GM23338 (cell line): ENCODE results near the gene PDZD8. TPM values are rescaled to one million over a fixed set of nuclear protein-coding genes. Genes with fewer than 3 reads are reported as not detected.

Experiments
- ATAC-seq: fragments of 200-7000 bp; cut with Tn5 transposase; 3 replicates; pipeline ENCODE4 v1.9.1; 2020
- DNase-seq: peaks from one replicate; pipeline ENCODE4 v3.0.0-alpha.2; 2015; ENCODE audit warnings: low spot score
- H2AFZ ChIP-seq: fragments of 200-600 bp; sonication (generic); 2 replicates; pipeline ENCODE4 v1.8.0; 2016; ENCODE audit warnings: antibody characterized with exemption, mild to moderate bottlenecking, moderate library complexity
- H3F3A ChIP-seq: fragments of 200-600 bp; sonication (generic); replicated peaks from 2 replicates; pipeline ENCODE4 v1.8.0; 2017; ENCODE audit warnings: antibody characterized with exemption, mixed run types, low read depth
- H3K27ac ChIP-seq: fragments of 200-600 bp; sonication (generic); 2 replicates; pipeline ENCODE4 v1.6.1; 2016; ENCODE audit warnings: low read depth
- H3K27me3 ChIP-seq: fragments of 200-600 bp; sonication (generic); 2 replicates; pipeline ENCODE4 v1.8.0; 2016; ENCODE audit warnings: mild to moderate bottlenecking, mixed run types, moderate library complexity; ENCODE audit not compliant: insufficient read depth
- H3K36me3 ChIP-seq: fragments of 200-600 bp; sonication (generic); 2 replicates; pipeline ENCODE4 v1.8.0; 2016; ENCODE audit warnings: mild to moderate bottlenecking; ENCODE audit not compliant: insufficient read depth
- H3K4me1 ChIP-seq: fragments of 200-600 bp; sonication (generic); 2 replicates; pipeline ENCODE4 v1.8.0; 2016; ENCODE audit warnings: mild to moderate bottlenecking, moderate library complexity; ENCODE audit not compliant: insufficient read depth
- H3K4me2 ChIP-seq: fragments of 200-600 bp; sonication (generic); 2 replicates; pipeline ENCODE4 v1.7.1; 2017; ENCODE audit warnings: mixed run types
- H3K4me3 ChIP-seq: fragments of 200-600 bp; sonication (generic); 2 replicates; pipeline ENCODE4 v1.6.1; 2016; ENCODE audit warnings: mixed run types
- H3K79me2 ChIP-seq: fragments of 200-600 bp; sonication (generic); replicated peaks from 2 replicates; pipeline ENCODE4 v1.8.0; 2017; ENCODE audit warnings: mild to moderate bottlenecking; ENCODE audit not compliant: insufficient read depth
- H3K9me2 ChIP-seq: fragments of 200-600 bp; sonication (generic); 2 replicates; pipeline ENCODE4 v1.8.0; 2017; ENCODE audit not compliant: insufficient read depth
- H4K20me1 ChIP-seq: fragments of 200-600 bp; sonication (generic); replicated peaks from 2 replicates; pipeline ENCODE4 v1.8.0; 2017; ENCODE audit warnings: mild to moderate bottlenecking; ENCODE audit not compliant: insufficient read depth
- H3K27ac Mint-ChIP-seq: 2 replicates; pipeline ENCODE4 v1.8.0; 2020; ENCODE audit warnings: inconsistent platforms, mild to moderate bottlenecking, moderate library complexity, mixed read lengths
- H3K27me3 Mint-ChIP-seq: 3 replicates; pipeline ENCODE4 v1.8.0; 2022; ENCODE audit warnings: low read depth, mild to moderate bottlenecking, moderate library complexity, mixed read lengths, inconsistent platforms; ENCODE audit not compliant: insufficient read depth, poor library complexity
- H3K36me3 Mint-ChIP-seq: 3 replicates; pipeline ENCODE4 v1.8.0; 2021; ENCODE audit warnings: low read depth, mild to moderate bottlenecking, inconsistent platforms, moderate library complexity, mixed read lengths
- H3K4me1 Mint-ChIP-seq: 3 replicates; pipeline ENCODE4 v1.8.0; 2020; ENCODE audit warnings: mild to moderate bottlenecking, inconsistent platforms, mixed read lengths
- H3K4me3 Mint-ChIP-seq: 3 replicates; pipeline ENCODE4 v1.8.0; 2021; ENCODE audit warnings: moderate library complexity, mild to moderate bottlenecking, inconsistent platforms, mixed read lengths
- H3K9me3 Mint-ChIP-seq: 3 replicates; pipeline ENCODE4 v1.8.0; 2020; ENCODE audit warnings: moderate library complexity, mild to moderate bottlenecking, inconsistent platforms, mixed read lengths
- CREB1 ChIP-seq: fragments of 250-450 bp; sonication (Bioruptor Pico); IDR thresholded peaks from 2 replicates; pipeline ENCODE4 v1.5.0; 2020; ENCODE audit warnings: low read depth, mild to moderate bottlenecking, moderate library complexity
- CTCF ChIP-seq, 2 experiments: fragments of 200-600 bp in 1 of 2; sonication (generic) in 1 of 2; conservative IDR thresholded peaks; 2 replicates each; pipeline versions ENCODE4 v1.5.1 to v1.6.1; 2016 to 2017; ENCODE audit warnings: antibody characterized with exemption in 2 of 2, low read depth in 2 of 2, mild to moderate bottlenecking in 2 of 2, moderate library complexity in 1 of 2
- ETS1 ChIP-seq: IDR thresholded peaks from 2 replicates; pipeline ENCODE4 v1.6.1; 2016; ENCODE audit warnings: antibody characterized with exemption
- EZH2phosphoT487 ChIP-seq: fragments of 200-600 bp; sonication (generic); IDR thresholded peaks from one replicate; pipeline ENCODE4 v1.8.1; 2018; ENCODE audit warnings: antibody characterized with exemption; ENCODE audit not compliant: unreplicated experiment
- JUNB ChIP-seq: IDR thresholded peaks from one replicate; pipeline ENCODE4 v1.6.1; 2016; ENCODE audit warnings: antibody characterized with exemption; ENCODE audit not compliant: unreplicated experiment
- POLR2AphosphoS5 ChIP-seq: IDR thresholded peaks from 2 replicates; pipeline ENCODE4 v1.6.1; 2016; ENCODE audit warnings: antibody characterized with exemption, low read depth
- REST ChIP-seq: IDR thresholded peaks from one replicate; pipeline ENCODE4 v1.6.1; 2018; ENCODE audit warnings: antibody characterized with exemption; ENCODE audit not compliant: unreplicated experiment
- STAT1 ChIP-seq: IDR thresholded peaks from one replicate; pipeline ENCODE4 v1.6.1; 2016; ENCODE audit warnings: antibody characterized with exemption; ENCODE audit not compliant: unreplicated experiment
- ZNF114 ChIP-seq: fragments of 250-450 bp; sonication (Bioruptor Pico); IDR thresholded peaks from 2 replicates; pipeline ENCODE4 v1.5.0; 2020; ENCODE audit warnings: mild to moderate bottlenecking, moderate library complexity
- ZNF331 ChIP-seq: fragments of 250-450 bp; sonication (Bioruptor Pico); IDR thresholded peaks from 2 replicates; pipeline ENCODE4 v1.5.0; 2020; ENCODE audit warnings: low read depth, mild to moderate bottlenecking, moderate library complexity
- long read RNA-seq: library from polyadenylated mRNA; unstranded; transcript quantifications from one replicate; pipeline ENCODE4 v2.0.0, GENCODE V29; 2020; ENCODE audit not compliant: unreplicated experiment
- polyA plus RNA-seq: library from polyadenylated mRNA; unstranded; fragments of >200 nt; fragmentation: Nextera tagmentation; extraction: Ambion mirVana; gene quantifications from 2 replicates; pipeline ENCODE4 v1.2.1, GENCODE V29; 2016
- total RNA-seq: library from RNA; depleted of rRNA; stranded (reverse); fragments of >200 nt; shearing (Covaris generic); gene quantifications from 2 replicates; pipeline ENCODE4 v1.2.3, GENCODE V29; 2014; rRNA removed

The PDZD8 gene
- total RNA-seq, result 28.6 and 30.2 TPM in 2 replicates
- polyA plus RNA-seq, result 8.4 and 11.4 TPM in 2 replicates
- long read RNA-seq, full-length matches to known transcripts, result 6 of 10 reads
- long read RNA-seq, partial matches to known transcripts, result 0 of 10 reads
- long read RNA-seq, other reads (novel, unspliced or antisense), result 4 of 10 reads

GRCh38 chr10:117375360-117376178 is at the start of gene PDZD8:
Gene PDZD8 (minus strand): TSS chr10:117375440. CDS start chr10:117375227, 213 bp downstream.
- no peak within 1 kb of the TSS for H3K27ac ChIP-seq
- H3K36me3 Mint-ChIP-seq, result no peaks in the 10 kb centered on the region; the same call in 2 of the 3 replicates
- peaks cover 21% of the 10 kb centered on the region for H3K27me3 Mint-ChIP-seq
- H3K4me3 Mint-ChIP-seq, result peak within 1 kb of the TSS; percentile 93
- peaks cover 22% of the 10 kb centered on the region for H3K4me1 ChIP-seq
- H3K27ac Mint-ChIP-seq, result no peak within 1 kb of the TSS
- DNase-seq (peak; percentile 94), ATAC-seq (peak; percentile 83)
- H3K9me2 ChIP-seq, result no peaks in the 10 kb centered on the region
- peak within 1 kb of the TSS; percentile 96 for H3K4me2 ChIP-seq
- H3K27me3 ChIP-seq, result peaks cover 55% of the 10 kb centered on the region
- H3K9me3 Mint-ChIP-seq, result no peaks in the 10 kb centered on the region
- peaks cover 36% of the 10 kb centered on the region for H4K20me1 ChIP-seq
- no peaks in the 10 kb centered on the region for H3K36me3 ChIP-seq
- TF ChIP-seq CTCF (conservative IDR thresholded peaks at IDR 0.05; ENCODE audit: low read depth in 2 of 2) (no peak), STAT1 (no peak), EZH2phosphoT487 (no peak), POLR2AphosphoS5 (peak; percentile 74), ZNF114 (CRISPR knock-in tag) (no peak), ZNF331 (CRISPR knock-in tag) (no peak), CREB1 (CRISPR knock-in tag) (peak; percentile 96), REST (no peak)
- H2AFZ ChIP-seq, result peak within 1 kb of the TSS; percentile 89
- H3F3A ChIP-seq, result no peaks in the 10 kb centered on the region
- peak within 1 kb of the TSS; percentile 90 for H3K4me3 ChIP-seq
- peaks cover 27% of the 10 kb centered on the region for H3K4me1 Mint-ChIP-seq
- peaks cover 39% of the 10 kb centered on the region for H3K79me2 ChIP-seq

- H3K9me3 Mint-ChIP-seq, result no peaks in the 10 kb centered on the region; the same call in 2 of the 3 replicates
- no peaks in the 10 kb centered on the region for H3K36me3 Mint-ChIP-seq
- no peak overlapping the region for H3K4me3 ChIP-seq
Observed at GRCh38 chr10:117424171-117424570, 48.9 kb upstream of the PDZD8 start.

More at GRCh38 chr10:117424171-117424570, 48.9 kb upstream of the PDZD8 start:
- Histone ChIP-seq H3K4me2 (no peak overlapping the region), H3K79me2 (no peaks in the 10 kb centered on the region), H3K27me3 (no peaks in the 10 kb centered on the region), H3F3A (no peaks in the 10 kb centered on the region), H2AFZ (no peak overlapping the region), H3K9me2 (no peaks in the 10 kb centered on the region), H3K4me1 (peaks cover 13% of the 10 kb centered on the region), H4K20me1 (no peaks in the 10 kb centered on the region), H3K36me3 (no peaks in the 10 kb centered on the region), H3K27ac (no peak overlapping the region)
- ATAC-seq (no peak), DNase-seq (no peak)
- no peak overlapping the region for H3K27ac Mint-ChIP-seq
- peaks cover 6% of the 10 kb centered on the region for H3K27me3 Mint-ChIP-seq
- no peak overlapping the region for H3K4me3 Mint-ChIP-seq
- TF ChIP-seq EZH2phosphoT487, result no peak
- TF ChIP-seq JUNB, result no peak
- no peak for TF ChIP-seq ETS1
- H3K4me1 Mint-ChIP-seq, result peaks cover 24% of the 10 kb centered on the region
